IMR-90 (cell line): Measurements from ENCODE around the gene CDH13. TPM values are rescaled to one million over a fixed set of nuclear protein-coding genes. Genes with fewer than 3 reads are reported as not detected.

Source experiments
- ATAC-seq: fragments of 200-7000 bp; cut with Tn5 transposase; 2 replicates; pipeline ENCODE4 v1.9.1; 2020; ENCODE audit warnings: low read depth, mild to moderate bottlenecking, moderate library complexity
- BruUV-seq: library from RNA; stranded (reverse); fragments of 400-500 nt; replicated peaks from 2 replicates; lab custom pipeline; 2021; lab: Mats Ljungman, UMichigan
- CTCF ChIA-PET: fragments of 300-600 bp; formaldehyde crosslinking; extraction: SDS; loops from one replicate; lab custom pipeline; 2021; ENCODE audit warnings: antibody characterized with exemption; lab: Yijun Ruan, JAX
- POLR2A ChIA-PET: fragments of 300-600 bp; sonication (Branson Sonifier 250); formaldehyde crosslinking; loops from one replicate; lab custom pipeline; 2022; ENCODE audit warnings: antibody characterized with exemption; ENCODE audit not compliant: unreplicated experiment; lab: Charles Lee
- DNase-seq: peaks from one replicate; pipeline ENCODE4 v3.0.0; 2013
- H2AFZ ChIP-seq: replicated peaks from 2 replicates; pipeline ENCODE3; 2013; ENCODE audit warnings: low read length, mild to moderate bottlenecking; ENCODE audit not compliant: poor library complexity
- H2AK5ac ChIP-seq: 2 replicates; pipeline ENCODE4 v1.6.1; 2013; ENCODE audit warnings: low read depth, low read length, inconsistent platforms
- H2AK9ac ChIP-seq: replicated peaks from 2 replicates; pipeline ENCODE3; 2013; ENCODE audit warnings: mild to moderate bottlenecking, low read depth, low read length, moderate library complexity; ENCODE audit not compliant: poor library complexity
- H2BK120ac ChIP-seq: 2 replicates; pipeline ENCODE4 v1.6.1; 2013; ENCODE audit warnings: low read depth, low read length, inconsistent platforms
- H2BK15ac ChIP-seq: 3 replicates; pipeline ENCODE4 v1.6.1; 2013; ENCODE audit warnings: low read depth, low read length, inconsistent platforms
- H2BK20ac ChIP-seq: 2 replicates; pipeline ENCODE4 v1.6.1; 2013; ENCODE audit warnings: low read depth, mild to moderate bottlenecking, inconsistent platforms, low read length, moderate library complexity
- H2BK5ac ChIP-seq: 2 replicates; pipeline ENCODE4 v1.6.1; 2013; ENCODE audit warnings: mild to moderate bottlenecking, low read depth, low read length, inconsistent platforms; ENCODE audit not compliant: poor library complexity, severe bottlenecking
- H3K14ac ChIP-seq: replicated peaks from 2 replicates; pipeline ENCODE4 v1.6.1; 2013; ENCODE audit warnings: low read depth, low read length, inconsistent platforms
- H3K18ac ChIP-seq: 2 replicates; pipeline ENCODE4 v1.6.1; 2013; ENCODE audit warnings: low read depth, low read length, control low read depth
- H3K23ac ChIP-seq: 2 replicates; pipeline ENCODE4 v1.6.1; 2013; ENCODE audit warnings: low read depth, low read length, inconsistent platforms
- H3K27ac ChIP-seq: 2 replicates; pipeline ENCODE4 v1.5.1; 2013; ENCODE audit warnings: mild to moderate bottlenecking, control low read depth, low read length; ENCODE audit not compliant: insufficient read depth
- H3K27me3 ChIP-seq: 2 replicates; pipeline ENCODE4 v1.6.1; 2013; ENCODE audit warnings: low read length; ENCODE audit not compliant: control insufficient read depth, insufficient read depth
- H3K36me3 ChIP-seq: 2 replicates; pipeline ENCODE4 v1.6.1; 2013; ENCODE audit warnings: low read length, mixed read lengths; ENCODE audit not compliant: control insufficient read depth, insufficient read depth
- H3K4ac ChIP-seq: 2 replicates; pipeline ENCODE4 v1.6.1; 2013; ENCODE audit warnings: low read depth, low read length, inconsistent platforms
- H3K4me1 ChIP-seq: 2 replicates; pipeline ENCODE4 v1.6.1; 2013; ENCODE audit warnings: low read length, mixed read lengths; ENCODE audit not compliant: control insufficient read depth, insufficient read depth
- H3K4me2 ChIP-seq: 2 replicates; pipeline ENCODE4 v1.6.1; 2013; ENCODE audit warnings: low read depth, mild to moderate bottlenecking, control low read depth, low read length, moderate library complexity
- H3K4me3 ChIP-seq: 2 replicates; pipeline ENCODE4 v1.5.1; 2013; ENCODE audit warnings: low read depth, mild to moderate bottlenecking, control low read depth, low read length, moderate library complexity; ENCODE audit not compliant: insufficient read depth
- H3K56ac ChIP-seq: 2 replicates; pipeline ENCODE4 v1.6.1; 2013; ENCODE audit warnings: low read length, inconsistent platforms; ENCODE audit not compliant: insufficient read depth; ENCODE audit errors: extremely low read depth
- H3K79me1 ChIP-seq, 2 experiments: 2 replicates each; pipeline ENCODE4 v1.6.1; 2013; ENCODE audit warnings: low read length in 2 of 2, inconsistent platforms in 1 of 2, low read depth in 1 of 2
- H3K9ac ChIP-seq: 2 replicates; pipeline ENCODE4 v1.6.1; 2013; ENCODE audit warnings: low read depth, low read length, control low read depth
- H3K9me1 ChIP-seq: 2 replicates; pipeline ENCODE4 v1.6.1; 2013; ENCODE audit warnings: low read length, inconsistent platforms; ENCODE audit not compliant: insufficient read depth
- H3K9me3 ChIP-seq: 2 replicates; pipeline ENCODE4 v1.6.1; 2013; ENCODE audit warnings: low read length; ENCODE audit not compliant: control insufficient read depth, insufficient read depth
- H4K20me1 ChIP-seq: 2 replicates; pipeline ENCODE4 v1.6.1; 2013; ENCODE audit warnings: low read length, inconsistent platforms; ENCODE audit not compliant: insufficient read depth
- H4K5ac ChIP-seq: 2 replicates; pipeline ENCODE4 v1.6.1; 2013; ENCODE audit warnings: mild to moderate bottlenecking, low read depth, low read length, control low read depth
- H4K8ac ChIP-seq, 2 experiments: 2 replicates each; pipeline ENCODE4 v1.6.1; 2013; ENCODE audit warnings: low read depth in 2 of 2, low read length in 2 of 2, control low read depth in 1 of 2, inconsistent platforms in 1 of 2
- H4K91ac ChIP-seq: 2 replicates; pipeline ENCODE4 v1.6.1; 2013; ENCODE audit warnings: low read depth, low read length, inconsistent platforms; ENCODE audit not compliant: insufficient read depth
- RFX5 ChIP-seq: IDR thresholded peaks from 2 replicates; pipeline ENCODE4 v1.8.0; 2012; ENCODE audit warnings: low read depth, mild to moderate bottlenecking, low read length, moderate library complexity
- WGBS, 2 experiments: methylation state at CpG; one replicate each; pipeline versions ENCODE4 v1.1.5 to v1.1.7; 2013; ENCODE audit warnings: missing lambda C conversion rate in 2 of 2; ENCODE audit not compliant: insufficient read length in 1 of 2; ENCODE audit errors: extremely low coverage in 2 of 2; 5-methylcytosine and 5-hydroxymethylcytosine counted together
- dilution Hi-C: fragments of 300-500 bp; cut with HindIII; formaldehyde crosslinking; loops from one replicate; pipeline ENCODE4 v1.14.3; 2018; ENCODE audit warnings: low sequenced_read_pairs; ENCODE audit not compliant: unreplicated experiment
- in situ Hi-C: fragments of 300-500 bp; cut with MboI; formaldehyde crosslinking; loops from 3 replicates; pipeline ENCODE4 v1.14.3; 2019; ENCODE audit warnings: low sequenced_read_pairs, inconsistent platforms, mixed read lengths
- intact Hi-C: fragments of 100-400 bp; cut with micrococcal nuclease; formaldehyde crosslinking; loops from 2 replicates; pipeline ENCODE4 v1.10.0; 2022
- polyA plus RNA-seq, 3 experiments: library from polyadenylated mRNA; depleted of rRNA; stranded (reverse); fragments of >200 nt; gene quantifications; 2 replicates each; pipeline ENCODE4 v1.2.3, GENCODE V29; 2012; ENCODE audit warnings: low replicate concordance in 1 of 3
- total RNA-seq: library from RNA; depleted of rRNA; stranded (reverse); fragments of >200 nt; gene quantifications from 2 replicates; pipeline ENCODE4 v1.2.3, GENCODE V29; 2012

Gene CDH13
- total and polyA plus RNA-seq, 2 of the 4 experiments (the other 2 are of a cell fraction): 61.6 to 74.7 TPM

- Histone ChIP-seq H3K4ac (no peak overlapping the region), H3K4me3 (no peak overlapping the region), H2AK9ac (no peak overlapping the region), H3K9ac (no peak overlapping the region), H2BK20ac (no peak overlapping the region), H2BK5ac (no peak overlapping the region), H3K9me3 (no peaks in the 10 kb centered on the region), H2AK5ac (no peak overlapping the region), H3K14ac (no peak overlapping the region), H4K91ac (no peak overlapping the region), H2BK15ac (no peak overlapping the region), H3K4me1 (no peaks in the 10 kb centered on the region), H3K56ac (no peak overlapping the region), H3K18ac (no peak overlapping the region), H4K8ac (no peak overlapping the region), H3K36me3 (no peaks in the 10 kb centered on the region), H3K27ac (no peak overlapping the region), H4K5ac (no peak overlapping the region), H3K27me3 (no peaks in the 10 kb centered on the region), H2BK120ac (no peak overlapping the region), H3K23ac (no peak overlapping the region), H4K20me1 (no peaks in the 10 kb centered on the region), H3K9me1 (no peaks in the 10 kb centered on the region), H3K4me2 (no peak overlapping the region), H3K79me1 (no peaks in the 10 kb centered on the region), H2AFZ (no peak overlapping the region)
- no peak for ATAC-seq
- ChIA-PET CTCF (no interaction called here), POLR2A (no interaction called here)
- dilution Hi-C loops (no loop called here), in situ Hi-C loops (no loop called here), intact Hi-C loops (no loop called here)
- WGBS, 2 experiments: 57% methylated on average over 3 of the region's 3 CpGs; no CpG with 5 or more reads in 1 of the 2 experiments
- DNase-seq: no peak
- TF ChIP-seq RFX5: no peak
- no TSS peak for BruUV-seq
These were observed 1002.7 kb downstream of the CDH13 start for GRCh38 chr16:83629426-83629825.
